Measurements from ENCODE around the gene MYL12B.

DNA sequence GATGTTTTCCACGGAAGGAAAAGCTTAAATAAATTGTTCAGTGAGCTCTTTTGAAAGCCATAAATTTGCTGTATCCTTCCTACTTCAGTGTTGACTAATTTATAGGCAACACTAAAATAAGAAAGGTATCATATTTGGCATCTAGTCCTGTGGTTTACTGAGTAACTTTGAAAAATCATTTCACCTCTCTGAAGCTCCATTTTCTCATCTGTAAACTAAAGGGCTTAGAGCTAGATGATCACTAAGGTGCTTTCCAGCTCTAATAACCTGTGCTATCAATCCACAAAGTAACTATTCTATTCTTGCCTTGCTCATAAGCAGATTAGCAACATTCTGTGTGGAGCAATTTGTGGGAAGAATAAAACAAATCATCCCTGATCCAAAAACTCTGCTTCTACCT lies 38.6 kb upstream of the MYL12B start:
- TF ChIP-seq EP300 (IDR thresholded peaks at IDR 0.05; ENCODE audit: low read depth) (no peak), POLR2A (IDR thresholded peaks at IDR 0.05) (no peak)
- TF ChIP-seq, protein P1, sequence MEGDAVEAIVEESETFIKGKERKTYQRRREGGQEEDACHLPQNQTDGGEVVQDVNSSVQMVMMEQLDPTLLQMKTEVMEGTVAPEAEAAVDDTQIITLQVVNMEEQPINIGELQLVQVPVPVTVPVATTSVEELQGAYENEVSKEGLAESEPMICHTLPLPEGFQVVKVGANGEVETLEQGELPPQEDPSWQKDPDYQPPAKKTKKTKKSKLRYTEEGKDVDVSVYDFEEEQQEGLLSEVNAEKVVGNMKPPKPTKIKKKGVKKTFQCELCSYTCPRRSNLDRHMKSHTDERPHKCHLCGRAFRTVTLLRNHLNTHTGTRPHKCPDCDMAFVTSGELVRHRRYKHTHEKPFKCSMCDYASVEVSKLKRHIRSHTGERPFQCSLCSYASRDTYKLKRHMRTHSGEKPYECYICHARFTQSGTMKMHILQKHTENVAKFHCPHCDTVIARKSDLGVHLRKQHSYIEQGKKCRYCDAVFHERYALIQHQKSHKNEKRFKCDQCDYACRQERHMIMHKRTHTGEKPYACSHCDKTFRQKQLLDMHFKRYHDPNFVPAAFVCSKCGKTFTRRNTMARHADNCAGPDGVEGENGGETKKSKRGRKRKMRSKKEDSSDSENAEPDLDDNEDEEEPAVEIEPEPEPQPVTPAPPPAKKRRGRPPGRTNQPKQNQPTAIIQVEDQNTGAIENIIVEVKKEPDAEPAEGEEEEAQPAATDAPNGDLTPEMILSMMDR (IDR thresholded peaks at IDR 0.05) = no peak

Measured in transverse colon (tissue), 3 donors.